Heart right ventricle (tissue), 16 donors: ENCODE measurements around the gene ZNF106. TPM values are rescaled to one million over a fixed set of nuclear protein-coding genes. Genes with fewer than 3 reads are reported as not detected.

ENCODE experiments used
- ATAC-seq, 8 donors: fragments of 200-7000 bp; cut with Tn5 transposase; one replicate each; pipeline ENCODE4 v1.9.1; 2020; ENCODE audit warnings: mild to moderate bottlenecking in 8 of 8, moderate library complexity in 8 of 8, moderate number of reproducible peaks in 1 of 8
- DNase-seq, 2 donors: peaks; one replicate each; pipeline ENCODE4 v3.0.0-alpha.2; 2020
- H3K27ac ChIP-seq, 10 donors: fragments of 200-600 bp; sonication (generic) in 2 of 10; one replicate each; pipeline versions ENCODE4 v1.5.0 to v1.8.0; 2020 to 2022; ENCODE audit warnings: mild to moderate bottlenecking in 3 of 10
- H3K27me3 ChIP-seq, 7 donors: fragments of 200-600 bp; one replicate each; pipeline ENCODE4 v1.8.0; 2021 to 2022; ENCODE audit warnings: mild to moderate bottlenecking in 2 of 7
- H3K36me3 ChIP-seq, 9 donors: fragments of 200-600 bp; sonication (generic) in 1 of 9; one replicate each; pipeline versions ENCODE4 v1.5.0 to v1.8.0; 2020 to 2022; ENCODE audit warnings: mild to moderate bottlenecking in 2 of 9
- H3K4me1 ChIP-seq, 9 donors: fragments of 200-600 bp; sonication (generic) in 1 of 9; one replicate each; pipeline versions ENCODE4 v1.5.0 to v1.8.0; 2020 to 2022; ENCODE audit warnings: mild to moderate bottlenecking in 4 of 9
- H3K4me3 ChIP-seq, 10 donors: fragments of 200-600 bp; sonication (generic) in 2 of 10; one replicate each; pipeline versions ENCODE4 v1.5.0 to v1.8.0; 2020 to 2022; ENCODE audit warnings: mild to moderate bottlenecking in 7 of 10, moderate library complexity in 2 of 10
- H3K9me3 ChIP-seq, 11 donors: fragments of 200-600 bp in 10 of 11; sonication (generic) in 2 of 11; one replicate each; pipeline versions ENCODE4 v1.5.0 to v1.8.0; 2013 to 2022; ENCODE audit warnings: mild to moderate bottlenecking in 2 of 11, control low read depth in 1 of 11, moderate library complexity in 1 of 11
- CTCF ChIP-seq, 9 donors: fragments of 200-600 bp; sonication (generic) in 2 of 9; IDR thresholded peaks; one replicate each; pipeline versions ENCODE4 v1.5.0 to v1.8.0; 2021 to 2022; ENCODE audit warnings: antibody characterized with exemption in 9 of 9, mild to moderate bottlenecking in 5 of 9, moderate library complexity in 1 of 9
- WGBS, 2 donors: extraction: QIAGEN DNeasy Blood & Tissue Kit; methylation state at CpG; one replicate each; pipeline ENCODE4 v1.1.7; 2013; ENCODE audit warnings: inconsistent platforms in 1 of 2; 5-methylcytosine and 5-hydroxymethylcytosine counted together
- intact Hi-C, 10 donors: fragments of 100-400 bp; cut with DNase I; formaldehyde crosslinking; loops; one replicate each; pipeline versions ENCODE4 v1.11.1 to v1.14.2; 2022
- polyA plus RNA-seq, 2 donors: library from polyadenylated mRNA; stranded (reverse); fragments of 200-250 nt; gene quantifications; one replicate each; pipeline ENCODE4 v1.2.3, GENCODE V29; 2013
- total RNA-seq, 10 donors: library from RNA; stranded (reverse); fragmentation: NEBNext Ultra II Directional in 3 of 10; extraction: Animal tissue kit (Norgen Biotek cat#: 25700) in 3 of 10; gene quantifications; one replicate each; pipeline versions ENCODE4 v1.2.1 to v1.2.4, GENCODE V29; 2021 to 2023
- donor health status: Arrhythmogenic right ventricular cardiomyopathy.
- donor health status: ischemic (EF 13 %, LVEDD 7.1; RV severe dilation, severe dysfunction).
- donor health status: healthy with polysubstance abuse.
- donor health status: DM: no; HTN: yes; CAD: no.
- donor health status: DM: no; HTN: no; CAD: no.
- donor health status: ischemic (EF 25% LVEDD 6.9; RV normal size, moderate dysfunction).
- donor health status: ischemic (EF 25% LVEDD 5.7; RV mildly dilated, moderate dysfunction).
- donor health status: healthy.
- donor health status: DM: yes; HTN: yes; CAD: no.
- donor health status: Ischemic cardiomyopathy.
- donor health status: ischemic (EF 35%, LVEDD 5.7; RV mildly dilated, moderate dysfunction).
- donor health status: nonischemic (EF 11% LVEDD 7.7; RV severe dilation, severe dysfunction).
- donor health status: DM: yes; HTN: yes; CAD: no.
- donor health status: PGD.
- donor health status: ischemic (EF 29% LVEDD 5.4; RV normal size, mild dysfunction).
- donor health status: nonischemic (EF 23%, LVEDD 6.1; RV moderate dilation, normal function).

The ZNF106 gene
- total and polyA plus RNA-seq, 12 donors, result 52.6 to 945 (median 720) TPM

- Histone ChIP-seq H3K36me3 (peaks cover 0 to 59% (median 22%) of the 10 kb centered on the region in 9 donors), H3K4me3 (no peak overlapping the region)
Measured at GRCh38 chr15:42453826-42454225, 37.1 kb downstream of the ZNF106 start.

GRCh38 chr15:42450425-42450790 lies 40.5 kb downstream of the ZNF106 start:
- TF ChIP-seq CTCF (IDR thresholded peaks at IDR 0.05), result no peak
- no peaks in the 10 kb centered on the region for H3K27me3 ChIP-seq
- H3K9me3 ChIP-seq, result no peaks in the 10 kb centered on the region
- DNase-seq (no peak), ATAC-seq (no peak)
- 84 to 85% methylated on average over 4 of the region's 4 CpGs for WGBS, 2 donors
- H3K4me1 ChIP-seq, result peaks cover 0 to 45% (median 10%) of the 10 kb centered on the region in 9 donors
- peak overlapping the region in 7 of 10 donors; percentile 9 to 41 (median 33) for H3K4me3 ChIP-seq
- intact Hi-C loops, result loop anchor here in 2 of 10 donors (10.0 kb wide), 1 partner anchor 176 kb away; the partner anchor contains the start of genes GANC (in 2 of the 2) and TMEM87A (in 2 of the 2)
- H3K27ac ChIP-seq, result peak overlapping the region in 2 of 10 donors; percentile 46 to 56
- peaks cover 0 to 92% (median 50%) of the 10 kb centered on the region in 9 donors for H3K36me3 ChIP-seq

More at GRCh38 chr15:42453826-42454225, 37.1 kb downstream of the ZNF106 start:
- WGBS, 2 donors, result 89 to 90% methylated on average over 3 of the region's 3 CpGs
- Histone ChIP-seq H3K27me3 (no peaks in the 10 kb centered on the region), H3K4me1 (peaks cover 0 to 52% (median 23%) of the 10 kb centered on the region in 9 donors), H3K9me3 (no peaks in the 10 kb centered on the region), H3K27ac (peak overlapping the region in 1 of 10 donors; percentile 34)
- ATAC-seq (no peak), DNase-seq (no peak)
- intact Hi-C loops, result loop anchor here in 2 of 10 donors (10.0 kb wide), 1 partner anchor 179 kb away; the partner anchor contains the start of genes GANC (in 2 of the 2) and TMEM87A (in 2 of the 2)
- TF ChIP-seq CTCF (IDR thresholded peaks at IDR 0.05), result no peak

GRCh38 chr15:42449770-42450424 lies 41.0 kb downstream of the ZNF106 start:
- intact Hi-C loops, result loop anchor here in 2 of 10 donors (10.0 kb wide), 1 partner anchor 175 kb away; the partner anchor contains the start of genes GANC (in 2 of the 2) and TMEM87A (in 2 of the 2)
- TF ChIP-seq CTCF (IDR thresholded peaks at IDR 0.05), result no peak
- peak in 5 of 8 donors; percentile 51 to 69 (median 58) for ATAC-seq
- Histone ChIP-seq H3K4me1 (peaks cover 0 to 45% (median 10%) of the 10 kb centered on the region in 9 donors), H3K9me3 (no peaks in the 10 kb centered on the region), H3K36me3 (peaks cover 0 to 95% (median 55%) of the 10 kb centered on the region in 9 donors), H3K4me3 (peak overlapping the region in 8 of 10 donors; percentile 9 to 41 (median 32)), H3K27ac (peak overlapping the region in 6 of 10 donors; percentile 25 to 56 (median 46)), H3K27me3 (no peaks in the 10 kb centered on the region)
- no peak for DNase-seq
- 54 to 75% methylated on average over 13 of the region's 13 CpGs for WGBS, 2 donors

- DNase-seq (no peak), ATAC-seq (peak in 1 of 8 donors; percentile 27)
- Histone ChIP-seq H3K27me3 (no peaks in the 10 kb centered on the region), H3K36me3 (peaks cover 0 to 97% (median 68%) of the 10 kb centered on the region in 9 donors), H3K27ac (peak overlapping the region in 5 of 10 donors; percentile 25 to 56 (median 46)), H3K9me3 (no peaks in the 10 kb centered on the region), H3K4me3 (peak overlapping the region in 1 of 10 donors; percentile 31), H3K4me1 (peaks cover 0 to 43% (median 10%) of the 10 kb centered on the region in 9 donors)
- WGBS, 2 donors, result 91 to 92% methylated on average over 6 of the region's 6 CpGs
- intact Hi-C loops, result no loop called here
- no peak for TF ChIP-seq CTCF (IDR thresholded peaks at IDR 0.05)
Measured at GRCh38 chr15:42448281-42448680, 42.7 kb downstream of the ZNF106 start.
